Osteoblast (primary cell): ENCODE measurements around the gene RNF222. TPM values are rescaled to one million over a fixed set of nuclear protein-coding genes. Genes with fewer than 3 reads are reported as not detected.

Source experiments
- DNase-seq: peaks from one replicate; pipeline ENCODE4 v3.0.0; 2011; ENCODE audit warnings: low spot score, mixed read lengths; ENCODE audit not compliant: insufficient read length; ENCODE audit errors: missing footprints
- H2AFZ ChIP-seq: 2 replicates; pipeline ENCODE4 v1.6.0; 2011; ENCODE audit warnings: mild to moderate bottlenecking, low read length
- H3K27ac ChIP-seq: 2 replicates; pipeline ENCODE4 v1.5.1; 2011; ENCODE audit warnings: mild to moderate bottlenecking, low read depth, low read length, moderate library complexity
- H3K27me3 ChIP-seq: 2 replicates; pipeline ENCODE4 v1.6.0; 2012; ENCODE audit warnings: mild to moderate bottlenecking, control low read depth, inconsistent platforms, low read length, moderate library complexity; ENCODE audit not compliant: insufficient read depth
- H3K36me3 ChIP-seq: 2 replicates; pipeline ENCODE4 v1.5.1; 2011; ENCODE audit warnings: mild to moderate bottlenecking, low read length, control low read depth, moderate library complexity; ENCODE audit not compliant: insufficient read depth
- H3K4me1 ChIP-seq: 2 replicates; pipeline ENCODE4 v1.5.1; 2011; ENCODE audit warnings: mild to moderate bottlenecking, low read length, control low read depth, moderate library complexity; ENCODE audit not compliant: insufficient read depth
- H3K4me2 ChIP-seq: 2 replicates; pipeline ENCODE4 v1.6.0; 2011; ENCODE audit warnings: mild to moderate bottlenecking, low read length; ENCODE audit not compliant: insufficient read depth
- H3K4me3 ChIP-seq: fragments of 200-600 bp; sonication (generic); 3 replicates; pipeline ENCODE4 v1.5.1; 2012; ENCODE audit warnings: mild to moderate bottlenecking, low read length, inconsistent platforms; ENCODE audit not compliant: insufficient read depth
- H3K79me2 ChIP-seq: 2 replicates; pipeline ENCODE4 v1.6.0; 2012; ENCODE audit warnings: mild to moderate bottlenecking, low read length, control low read depth, inconsistent platforms; ENCODE audit not compliant: insufficient read depth
- H3K9me3 ChIP-seq: 2 replicates; pipeline ENCODE4 v1.5.1; 2011; ENCODE audit warnings: low read depth, low read length, control low read depth
- H4K20me1 ChIP-seq: 2 replicates; pipeline ENCODE4 v1.6.0; 2012; ENCODE audit warnings: mild to moderate bottlenecking, low read length, control low read depth; ENCODE audit not compliant: insufficient read depth
- total RNA-seq: library from RNA; depleted of rRNA; stranded (reverse); fragments of >200 nt; gene quantifications from 2 replicates; pipeline ENCODE4 v1.2.3, GENCODE V29; 2012
- TF ChIP-seq, protein P1 (sequence below): IDR thresholded peaks from 2 replicates; pipeline ENCODE4 v1.5.1; 2011; ENCODE audit warnings: mild to moderate bottlenecking, low read depth, low read length, moderate library complexity; ENCODE audit errors: extremely low read depth

RNF222 gene
- total RNA-seq, 1 donor, result not detected

DNA sequence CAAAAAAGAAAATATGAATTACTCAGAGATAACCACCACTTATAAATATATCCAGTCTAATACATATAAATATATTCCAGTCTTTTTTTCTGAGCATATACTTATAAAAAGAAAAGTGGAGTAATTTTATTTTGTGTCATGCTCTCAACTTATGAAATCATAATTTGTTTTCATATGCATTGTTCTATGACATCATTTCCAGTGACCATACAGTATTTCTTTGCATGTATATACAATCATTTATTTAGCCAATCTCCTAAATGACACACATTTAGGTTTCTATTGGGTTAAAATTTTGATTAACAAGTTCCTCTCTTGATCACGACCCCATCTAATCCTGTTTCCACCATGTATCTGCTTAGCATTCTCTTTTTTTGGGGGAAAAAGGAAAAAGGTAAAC lies 21.7 kb upstream of the RNF222 start:
- H3K4me2 ChIP-seq, result no peak overlapping the region
- peaks cover 15% of the 10 kb centered on the region for H3K4me1 ChIP-seq
- no peaks in the 10 kb centered on the region for H3K9me3 ChIP-seq
- no peak for DNase-seq
- peaks cover 24% of the 10 kb centered on the region for H3K27me3 ChIP-seq
- H3K4me3 ChIP-seq, result no peak overlapping the region
- no peaks in the 10 kb centered on the region for H3K79me2 ChIP-seq
- H2AFZ ChIP-seq, result no peak overlapping the region
- H4K20me1 ChIP-seq, result no peaks in the 10 kb centered on the region
- H3K36me3 ChIP-seq, result no peaks in the 10 kb centered on the region
- TF ChIP-seq, protein P1, sequence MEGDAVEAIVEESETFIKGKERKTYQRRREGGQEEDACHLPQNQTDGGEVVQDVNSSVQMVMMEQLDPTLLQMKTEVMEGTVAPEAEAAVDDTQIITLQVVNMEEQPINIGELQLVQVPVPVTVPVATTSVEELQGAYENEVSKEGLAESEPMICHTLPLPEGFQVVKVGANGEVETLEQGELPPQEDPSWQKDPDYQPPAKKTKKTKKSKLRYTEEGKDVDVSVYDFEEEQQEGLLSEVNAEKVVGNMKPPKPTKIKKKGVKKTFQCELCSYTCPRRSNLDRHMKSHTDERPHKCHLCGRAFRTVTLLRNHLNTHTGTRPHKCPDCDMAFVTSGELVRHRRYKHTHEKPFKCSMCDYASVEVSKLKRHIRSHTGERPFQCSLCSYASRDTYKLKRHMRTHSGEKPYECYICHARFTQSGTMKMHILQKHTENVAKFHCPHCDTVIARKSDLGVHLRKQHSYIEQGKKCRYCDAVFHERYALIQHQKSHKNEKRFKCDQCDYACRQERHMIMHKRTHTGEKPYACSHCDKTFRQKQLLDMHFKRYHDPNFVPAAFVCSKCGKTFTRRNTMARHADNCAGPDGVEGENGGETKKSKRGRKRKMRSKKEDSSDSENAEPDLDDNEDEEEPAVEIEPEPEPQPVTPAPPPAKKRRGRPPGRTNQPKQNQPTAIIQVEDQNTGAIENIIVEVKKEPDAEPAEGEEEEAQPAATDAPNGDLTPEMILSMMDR, result no peak
- no peak overlapping the region for H3K27ac ChIP-seq

DNA sequence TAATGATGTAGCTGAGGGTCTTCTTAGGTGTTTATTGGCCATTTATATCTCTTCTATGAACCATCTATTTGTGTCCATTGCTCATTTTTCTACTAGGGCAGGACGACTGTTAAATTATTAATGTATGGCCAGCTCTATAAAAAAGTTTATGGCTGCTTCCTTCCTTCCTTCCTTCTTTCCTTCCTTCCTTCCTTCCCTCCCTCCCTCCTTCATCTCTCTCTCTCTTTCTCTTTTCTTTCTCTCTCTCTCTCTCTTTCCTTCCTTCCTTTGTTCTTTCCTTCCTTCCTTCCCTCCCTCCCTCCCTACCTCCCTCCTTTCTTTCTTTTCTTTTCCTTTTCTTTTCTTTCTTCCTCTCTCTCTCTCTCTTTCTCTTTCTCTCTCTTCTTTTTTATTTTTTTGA lies 20.8 kb upstream of the RNF222 start:
- H3K36me3 ChIP-seq, result no peaks in the 10 kb centered on the region
- H3K9me3 ChIP-seq, result no peaks in the 10 kb centered on the region
- H3K4me2 ChIP-seq, result no peak overlapping the region
- DNase-seq, result no peak
- H3K27me3 ChIP-seq, result peaks cover 24% of the 10 kb centered on the region
- no peak overlapping the region for H3K27ac ChIP-seq
- H3K79me2 ChIP-seq, result no peaks in the 10 kb centered on the region
- H3K4me3 ChIP-seq, result no peak overlapping the region
- H3K4me1 ChIP-seq, result peaks cover 15% of the 10 kb centered on the region
- H2AFZ ChIP-seq, result no peak overlapping the region
- H4K20me1 ChIP-seq, result no peaks in the 10 kb centered on the region
- TF ChIP-seq, protein P1, result no peak

DNA sequence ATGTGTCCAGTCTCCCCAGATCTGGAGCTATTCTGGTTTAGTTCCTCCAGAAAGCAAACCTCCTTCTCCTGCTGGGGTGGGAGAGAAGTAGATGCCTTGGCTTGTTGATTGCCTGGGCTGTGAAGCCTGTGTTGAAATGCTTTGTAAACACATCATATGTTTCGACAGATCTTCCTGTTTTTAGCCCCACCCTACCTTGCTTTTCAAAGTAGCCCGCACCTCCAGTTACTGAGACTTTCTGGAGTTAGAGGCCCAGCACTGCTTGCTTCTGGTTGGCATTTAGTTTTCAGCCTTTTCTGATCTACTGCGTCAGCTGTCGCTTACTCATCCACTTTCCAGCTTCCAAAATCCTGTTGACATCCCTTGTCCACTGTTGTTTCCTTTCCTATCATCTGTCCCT lies 20.2 kb upstream of the RNF222 start:
- H3K4me3 ChIP-seq, result no peak overlapping the region
- peaks cover 15% of the 10 kb centered on the region for H3K4me1 ChIP-seq
- TF ChIP-seq, protein P1, result no peak
- H3K27ac ChIP-seq, result no peak overlapping the region
- H3K79me2 ChIP-seq, result no peaks in the 10 kb centered on the region
- H3K4me2 ChIP-seq, result no peak overlapping the region
- H4K20me1 ChIP-seq, result no peaks in the 10 kb centered on the region
- H3K9me3 ChIP-seq, result no peaks in the 10 kb centered on the region
- no peaks in the 10 kb centered on the region for H3K36me3 ChIP-seq
- H2AFZ ChIP-seq, result no peak overlapping the region
- no peak for DNase-seq
- peaks cover 24% of the 10 kb centered on the region for H3K27me3 ChIP-seq

DNA sequence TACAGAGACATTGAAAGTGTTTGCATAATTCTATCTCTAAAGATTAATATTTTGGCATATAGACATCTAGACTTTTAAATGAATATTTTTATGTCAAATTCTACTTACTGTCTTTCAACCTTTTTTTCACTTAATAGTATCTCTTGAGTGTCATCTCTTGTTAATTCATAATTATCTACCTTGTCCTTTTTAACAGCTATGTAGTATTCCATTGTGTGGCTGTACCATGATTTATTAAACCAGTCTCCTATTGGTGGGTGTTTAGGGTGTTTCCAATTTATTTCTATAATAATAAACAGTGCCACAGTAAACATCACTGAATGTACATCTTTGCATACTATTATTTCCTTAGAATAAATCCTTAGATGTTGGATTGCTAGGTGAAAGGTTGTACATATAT lies 16.3 kb upstream of the RNF222 start:
- Histone ChIP-seq H2AFZ (no peak overlapping the region), H3K9me3 (no peaks in the 10 kb centered on the region), H3K36me3 (no peaks in the 10 kb centered on the region), H3K27ac (no peak overlapping the region), H3K27me3 (peaks cover 24% of the 10 kb centered on the region), H3K79me2 (no peaks in the 10 kb centered on the region), H3K4me1 (peaks cover 3% of the 10 kb centered on the region), H3K4me2 (no peak overlapping the region), H3K4me3 (no peak overlapping the region), H4K20me1 (no peaks in the 10 kb centered on the region)
- no peak for DNase-seq
- TF ChIP-seq, protein P1, result no peak
